Ishikawa (cell line): ENCODE measurements around the gene FAM184B.

Source experiments
- CEBPB ChIP-seq: IDR thresholded peaks from 2 replicates; pipeline ENCODE4 v1.6.1; 2012
- CREB1 ChIP-seq: IDR thresholded peaks from 2 replicates; pipeline ENCODE4 v1.6.1; 2012; ENCODE audit warnings: low read depth
- EGR1 ChIP-seq: IDR thresholded peaks from 2 replicates; pipeline ENCODE4 v1.6.1; 2012
- EP300 ChIP-seq: IDR thresholded peaks from 2 replicates; pipeline ENCODE4 v1.6.1; 2012; ENCODE audit warnings: borderline replicate concordance
- FOXM1 ChIP-seq: IDR thresholded peaks from 2 replicates; pipeline ENCODE4 v1.6.1; 2012; ENCODE audit warnings: low read depth, borderline replicate concordance
- MAX ChIP-seq: IDR thresholded peaks from 2 replicates; pipeline ENCODE4 v1.6.1; 2012
- NFIC ChIP-seq: IDR thresholded peaks from 2 replicates; pipeline ENCODE4 v1.6.1; 2012
- RAD21 ChIP-seq: IDR thresholded peaks from 2 replicates; pipeline ENCODE4 v1.6.1; 2012; ENCODE audit warnings: low read depth
- REST ChIP-seq: IDR thresholded peaks from 2 replicates; pipeline ENCODE4 v1.6.1; 2012; ENCODE audit warnings: low read depth, mild to moderate bottlenecking
- TAF1 ChIP-seq: IDR thresholded peaks from 2 replicates; pipeline ENCODE4 v1.6.1; 2012; ENCODE audit warnings: low read depth, mild to moderate bottlenecking
- TCF12 ChIP-seq: IDR thresholded peaks from 2 replicates; pipeline ENCODE4 v1.6.1; 2012; ENCODE audit warnings: low read depth
- TEAD4 ChIP-seq: IDR thresholded peaks from 2 replicates; pipeline ENCODE4 v1.6.1; 2012
- USF1 ChIP-seq: IDR thresholded peaks from 2 replicates; pipeline ENCODE4 v1.6.1; 2012
- ZBTB7A ChIP-seq: IDR thresholded peaks from 2 replicates; pipeline ENCODE4 v1.6.1; 2012; ENCODE audit warnings: low read depth

The FAM184B gene

GRCh38 chr4:17717301-17717700 is 64.1 kb downstream of the FAM184B start:
- TF ChIP-seq EGR1 (no peak), CREB1 (no peak), CEBPB (no peak), TAF1 (no peak), FOXM1 (no peak), ZBTB7A (no peak)

GRCh38 chr4:17715511-17715910 is 65.9 kb downstream of the FAM184B start:
- no peak for TF ChIP-seq MAX
- no peak for TF ChIP-seq REST
- no peak for TF ChIP-seq EGR1
- no peak for TF ChIP-seq USF1
- no peak for TF ChIP-seq TCF12
- no peak for TF ChIP-seq FOXM1
- TF ChIP-seq TEAD4 = no peak
- no peak for TF ChIP-seq ZBTB7A
- no peak for TF ChIP-seq TAF1

- TF ChIP-seq TAF1 = no peak
- no peak for TF ChIP-seq EP300
- no peak for TF ChIP-seq CEBPB
- TF ChIP-seq TCF12 = no peak
These were observed 67.6 kb downstream of the FAM184B start for GRCh38 chr4:17713779-17714178.

- TF ChIP-seq RAD21 (no peak), CREB1 (no peak), TAF1 (no peak), REST (no peak), EP300 (no peak), EGR1 (no peak), MAX (no peak), TEAD4 (no peak), CEBPB (no peak), TCF12 (no peak), USF1 (no peak)
These were observed 69.3 kb downstream of the FAM184B start for GRCh38 chr4:17712166-17712565.

- TF ChIP-seq MAX (no peak), TAF1 (no peak), CEBPB (no peak), ZBTB7A (no peak), NFIC (no peak), USF1 (no peak), REST (no peak), TEAD4 (no peak), FOXM1 (no peak), CREB1 (no peak), RAD21 (no peak)
These were observed 71.7 kb downstream of the FAM184B start for GRCh38 chr4:17709763-17710068.
